GM12878 (cell line): ENCODE results near the gene ZNF365. TPM values are rescaled to one million over a fixed set of nuclear protein-coding genes. Genes with fewer than 3 reads are reported as not detected.

Experiments
- ATAC-seq: fragments of 200-7000 bp; cut with Tn5 transposase; 3 replicates; pipeline ENCODE4 v1.9.1; 2020; ENCODE audit warnings: mild to moderate bottlenecking, moderate library complexity
- BruUV-seq: library from RNA; stranded (reverse); fragments of 400-500 nt; replicated peaks from 2 replicates; lab custom pipeline; 2021; lab: Mats Ljungman, UMichigan
- CTCF ChIA-PET: fragments of 300-600 bp; sonication (Branson Sonifier 250); formaldehyde crosslinking; extraction: SDS; loops from one replicate; lab custom pipeline; 2021; ENCODE audit warnings: inconsistent platforms; lab: Yijun Ruan, JAX
- POLR2A ChIA-PET: fragments of 350-600 bp; formaldehyde crosslinking; extraction: SDS; loops from one replicate; lab custom pipeline; 2021; ENCODE audit warnings: inconsistent platforms; lab: Charles Lee
- RAD21 ChIA-PET: fragments of 300-600 bp; sonication (Branson Sonifier 250); formaldehyde crosslinking; loops from one replicate; lab custom pipeline; 2023; ENCODE audit warnings: antibody characterized with exemption; ENCODE audit not compliant: unreplicated experiment; lab: Charles Lee
- SMC1A ChIA-PET: fragments of 300-600 bp; sonication (Branson Sonifier 250); formaldehyde crosslinking; loops from one replicate; lab custom pipeline; 2023; ENCODE audit not compliant: unreplicated experiment, uncharacterized antibody; lab: Charles Lee
- DNase-seq: peaks from one replicate; pipeline ENCODE4 v3.0.0-alpha.2; 2011; ENCODE audit warnings: low read depth, low spot score
- FAIRE-seq: peaks from 3 replicates; lab custom pipeline; 2011; peaks lifted over from hg19 to GRCh38; lab: Jason Lieb, UNC
- H2AFZ ChIP-seq: 2 replicates; pipeline ENCODE4 v1.6.0; 2011; ENCODE audit warnings: low read depth, low read length, control low read depth; ENCODE audit not compliant: control insufficient read depth
- H3K27ac ChIP-seq: 2 replicates; pipeline ENCODE4 v1.5.1; 2011; ENCODE audit warnings: control low read depth; ENCODE audit not compliant: control insufficient read depth, insufficient read depth
- H3K27me3 ChIP-seq, 2 experiments: replicated peaks in 1 of 2; 2 replicates each; pipeline versions ENCODE4 v1.6.0 to v1.6.1; 2011; ENCODE audit warnings: low read length in 1 of 2; ENCODE audit not compliant: control insufficient read depth in 2 of 2, insufficient read depth in 2 of 2
- H3K36me3 ChIP-seq, 2 experiments: 2 replicates each; pipeline ENCODE4 v1.5.1; 2011; ENCODE audit warnings: low read length in 1 of 2; ENCODE audit not compliant: control insufficient read depth in 2 of 2, insufficient read depth in 2 of 2
- H3K4me1 ChIP-seq: 2 replicates; pipeline ENCODE4 v1.6.1; 2011; ENCODE audit warnings: mild to moderate bottlenecking, low read length, moderate library complexity, mixed read lengths; ENCODE audit not compliant: control insufficient read depth, insufficient read depth
- H3K4me2 ChIP-seq: 2 replicates; pipeline ENCODE4 v1.6.0; 2011; ENCODE audit warnings: control low read depth; ENCODE audit not compliant: control insufficient read depth, insufficient read depth
- H3K4me3 ChIP-seq: fragments of 200-600 bp; sonication (generic); 2 replicates; pipeline ENCODE4 v1.5.1; 2016
- H3K79me2 ChIP-seq: 2 replicates; pipeline ENCODE4 v1.6.0; 2011; ENCODE audit warnings: low read length; ENCODE audit not compliant: control insufficient read depth, insufficient read depth
- H3K9ac ChIP-seq: 2 replicates; pipeline ENCODE4 v1.8.0; 2011; ENCODE audit warnings: low read length, control low read depth, mixed read lengths; ENCODE audit not compliant: control insufficient read depth, insufficient read depth
- H3K9me3 ChIP-seq: replicated peaks from 3 replicates; pipeline ENCODE4 v1.5.1; 2011; ENCODE audit warnings: mild to moderate bottlenecking, low read length; ENCODE audit not compliant: control insufficient read depth, insufficient read depth
- H4K20me1 ChIP-seq: 2 replicates; pipeline ENCODE4 v1.6.0; 2011; ENCODE audit not compliant: control insufficient read depth, insufficient read depth
- CEBPB ChIP-seq, 2 experiments: fragments of 150-350 bp in 1 of 2; IDR thresholded peaks; 2 replicates each; pipeline ENCODE4 v1.6.1; 2012 to 2014; ENCODE audit warnings: low read depth in 2 of 2, low read length in 2 of 2, borderline replicate concordance in 1 of 2, inconsistent platforms in 1 of 2
- JUND ChIP-seq: IDR thresholded peaks from 2 replicates; pipeline ENCODE4 v1.6.1; 2012; ENCODE audit warnings: low read depth, mild to moderate bottlenecking, low read length, improper control_type of control experiment, moderate library complexity
- KLF5 ChIP-seq: fragments of 450-650 bp; IDR thresholded peaks from 2 replicates; pipeline ENCODE4 v1.6.1; 2014; ENCODE audit warnings: mild to moderate bottlenecking; ENCODE audit not compliant: partially characterized antibody
- RAD21 ChIP-seq: IDR thresholded peaks from 2 replicates; pipeline ENCODE4 v1.6.1; 2011; ENCODE audit warnings: mild to moderate bottlenecking, low read depth, low read length, moderate library complexity; ENCODE audit not compliant: insufficient read depth
- RFX5 ChIP-seq: IDR thresholded peaks from 2 replicates; pipeline ENCODE4 v1.6.1; 2011; ENCODE audit warnings: low read depth, low read length, improper control_type of control experiment
- SMC3 ChIP-seq: IDR thresholded peaks from 2 replicates; pipeline ENCODE4 v1.6.1; 2011; ENCODE audit warnings: low read length, improper control_type of control experiment, borderline replicate concordance
- SRF ChIP-seq, 2 experiments: IDR thresholded peaks; 2 replicates each; pipeline ENCODE4 v1.6.1; 2011; ENCODE audit warnings: low read depth in 2 of 2, low read length in 2 of 2, mild to moderate bottlenecking in 1 of 2, moderate library complexity in 1 of 2
- STAT1 ChIP-seq: fragments of 450-650 bp; conservative IDR thresholded peaks from 2 replicates; pipeline ENCODE4 v1.6.1; 2014; ENCODE audit warnings: antibody characterized with exemption, mild to moderate bottlenecking
- STAT3 ChIP-seq: IDR thresholded peaks from 2 replicates; pipeline ENCODE4 v1.6.1; 2011; ENCODE audit warnings: low read depth, low read length, improper control_type of control experiment
- TARDBP ChIP-seq: IDR thresholded peaks from 2 replicates; pipeline ENCODE4 v1.6.1; 2016; ENCODE audit warnings: borderline replicate concordance
- ZNF217 ChIP-seq: fragments of 450-650 bp; IDR thresholded peaks from 2 replicates; pipeline ENCODE4 v1.6.1; 2017; ENCODE audit warnings: antibody characterized with exemption, mild to moderate bottlenecking
- in situ Hi-C: fragments of 300-500 bp; cut with MboI; formaldehyde crosslinking; loops from 9 replicates; pipeline ENCODE4 v1.14.3; 2018; ENCODE audit warnings: mixed read lengths
- intact Hi-C: fragments of 100-400 bp; cut with micrococcal nuclease; formaldehyde crosslinking; loops from one replicate; pipeline ENCODE4 v1.14.2; 2022; ENCODE audit not compliant: unreplicated experiment
- polyA plus RNA-seq, 11 experiments: library from polyadenylated mRNA; depleted of rRNA in 4 of 11; unstranded in 6 of 11; stranded (reverse) in 5 of 11; fragments of >200 nt; fragmentation: Nextera tagmentation in 4 of 11; fragmentation: Illumina TruSeq in 1 of 11; extraction: Ambion mirVana in 4 of 11; extraction: Trizol in 1 of 11; gene quantifications; 1 replicate in 1 of 11; 2 replicates in 10 of 11; pipeline versions ENCODE4 v1.2.1 to v1.2.3, GENCODE V29; 2011 to 2016; ENCODE audit warnings: inconsistent platforms in 2 of 11, missing spikeins in 2 of 11, low read depth in 1 of 11
- total RNA-seq, 4 experiments: library from RNA; depleted of rRNA in 3 of 4; stranded (reverse); fragments of >200 nt in 3 of 4; fragmentation: Illumina TruSeq in 1 of 4; extraction: Trizol in 1 of 4; gene quantifications; 2 replicates each; pipeline versions ENCODE4 v1.2.1 to v1.2.3, GENCODE V29; 2013 to 2021
- TF ChIP-seq, protein P1 (sequence below): IDR thresholded peaks from 2 replicates; pipeline ENCODE4 v1.6.1; 2012; ENCODE audit warnings: low read depth, low read length, improper control_type of control experiment
- TF ChIP-seq, protein P2 (sequence below): IDR thresholded peaks from 2 replicates; pipeline ENCODE4 v1.6.1; 2012; ENCODE audit warnings: low read depth, low read length, improper control_type of control experiment
- TF ChIP-seq, protein P3 (sequence below): fragments of 450-650 bp; IDR thresholded peaks from 2 replicates; pipeline ENCODE4 v1.6.1; 2017; ENCODE audit warnings: mild to moderate bottlenecking, low read depth, inconsistent platforms; ENCODE audit not compliant: poor library complexity, severe bottlenecking
- TF ChIP-seq, protein P4 (sequence below): fragments of 450-650 bp; IDR thresholded peaks from 2 replicates; pipeline ENCODE4 v1.6.1; 2017; ENCODE audit warnings: mild to moderate bottlenecking, moderate library complexity
- TF ChIP-seq, protein P5 (sequence below): IDR thresholded peaks from 2 replicates; pipeline ENCODE4 v1.6.1; 2012; ENCODE audit warnings: low read length, inconsistent platforms

The ZNF365 gene
- total and polyA plus RNA-seq, 10 of the 15 experiments (the other 5 are each of a cell fraction or from before 2014, with no cell fraction given) = 0.08 TPM; not detected in 9

DNA sequence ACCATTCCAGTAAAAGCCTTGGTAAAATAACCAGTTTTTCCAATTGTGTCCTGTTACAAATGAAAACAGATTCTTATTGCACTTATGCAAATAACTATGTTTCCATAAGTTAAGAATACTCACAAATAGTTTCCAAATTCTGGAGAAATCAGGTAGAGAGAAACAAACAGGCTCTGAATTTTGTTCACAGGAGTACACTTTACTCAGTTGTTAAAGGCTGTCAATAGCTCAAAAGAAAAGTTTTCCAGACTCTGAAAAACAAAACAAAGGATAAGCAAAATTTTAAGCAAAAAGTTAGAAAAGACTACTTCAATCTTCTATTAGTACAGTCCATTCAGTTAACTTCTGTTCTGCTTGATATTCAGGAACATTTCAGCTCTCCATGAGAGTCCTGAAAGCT, 32.8 kb upstream of the ZNF365 start:
- Histone ChIP-seq H3K9ac (no peak overlapping the region), H3K27me3 (no peaks in the 10 kb centered on the region), H2AFZ (no peak overlapping the region), H3K36me3 (no peaks in the 10 kb centered on the region), H3K9me3 (no peaks in the 10 kb centered on the region; the same call in 2 of the 3 replicates), H3K79me2 (no peaks in the 10 kb centered on the region), H3K27ac (no peak overlapping the region), H3K4me1 (no peaks in the 10 kb centered on the region), H4K20me1 (no peaks in the 10 kb centered on the region), H3K4me2 (no peak overlapping the region), H3K4me3 (no peak overlapping the region)
- ChIA-PET RAD21 (no interaction called here), SMC1A (no interaction called here), POLR2A (no interaction called here), CTCF (interaction anchor here (0.6 kb wide), 1 partner anchor 57 kb away, joined by 3 read pairs; no protein-coding TSS in a partner anchor)
- in situ Hi-C loops (no loop called here), intact Hi-C loops (loop anchor here (5.0 kb wide), 1 partner anchor 39 kb away; no protein-coding TSS in a partner anchor)
- FAIRE-seq (no peak), DNase-seq (no peak), ATAC-seq (no peak)
- BruUV-seq = no TSS peak
- TF ChIP-seq KLF5 = no peak
- no peak for TF ChIP-seq CEBPB (IDR thresholded peaks at IDR 0.05; ENCODE audit: borderline replicate concordance in 1 of 2, low read depth in 2 of 2, low read length in 2 of 2)
- no peak for TF ChIP-seq RAD21
- no peak for TF ChIP-seq SRF (IDR thresholded peaks at IDR 0.05; ENCODE audit: low read depth in 2 of 2, low read length in 2 of 2)
- TF ChIP-seq ZNF217 = no peak
- TF ChIP-seq RFX5 = no peak
- TF ChIP-seq, protein P1, sequence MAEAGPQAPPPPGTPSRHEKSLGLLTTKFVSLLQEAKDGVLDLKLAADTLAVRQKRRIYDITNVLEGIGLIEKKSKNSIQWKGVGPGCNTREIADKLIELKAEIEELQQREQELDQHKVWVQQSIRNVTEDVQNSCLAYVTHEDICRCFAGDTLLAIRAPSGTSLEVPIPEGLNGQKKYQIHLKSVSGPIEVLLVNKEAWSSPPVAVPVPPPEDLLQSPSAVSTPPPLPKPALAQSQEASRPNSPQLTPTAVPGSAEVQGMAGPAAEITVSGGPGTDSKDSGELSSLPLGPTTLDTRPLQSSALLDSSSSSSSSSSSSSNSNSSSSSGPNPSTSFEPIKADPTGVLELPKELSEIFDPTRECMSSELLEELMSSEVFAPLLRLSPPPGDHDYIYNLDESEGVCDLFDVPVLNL = no peak
- no peak for TF ChIP-seq STAT1
- TF ChIP-seq STAT3 = no peak
- TF ChIP-seq TARDBP = no peak
- TF ChIP-seq, protein P2, sequence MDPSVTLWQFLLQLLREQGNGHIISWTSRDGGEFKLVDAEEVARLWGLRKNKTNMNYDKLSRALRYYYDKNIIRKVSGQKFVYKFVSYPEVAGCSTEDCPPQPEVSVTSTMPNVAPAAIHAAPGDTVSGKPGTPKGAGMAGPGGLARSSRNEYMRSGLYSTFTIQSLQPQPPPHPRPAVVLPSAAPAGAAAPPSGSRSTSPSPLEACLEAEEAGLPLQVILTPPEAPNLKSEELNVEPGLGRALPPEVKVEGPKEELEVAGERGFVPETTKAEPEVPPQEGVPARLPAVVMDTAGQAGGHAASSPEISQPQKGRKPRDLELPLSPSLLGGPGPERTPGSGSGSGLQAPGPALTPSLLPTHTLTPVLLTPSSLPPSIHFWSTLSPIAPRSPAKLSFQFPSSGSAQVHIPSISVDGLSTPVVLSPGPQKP = no peak
- TF ChIP-seq JUND = no peak
- TF ChIP-seq, protein P3, sequence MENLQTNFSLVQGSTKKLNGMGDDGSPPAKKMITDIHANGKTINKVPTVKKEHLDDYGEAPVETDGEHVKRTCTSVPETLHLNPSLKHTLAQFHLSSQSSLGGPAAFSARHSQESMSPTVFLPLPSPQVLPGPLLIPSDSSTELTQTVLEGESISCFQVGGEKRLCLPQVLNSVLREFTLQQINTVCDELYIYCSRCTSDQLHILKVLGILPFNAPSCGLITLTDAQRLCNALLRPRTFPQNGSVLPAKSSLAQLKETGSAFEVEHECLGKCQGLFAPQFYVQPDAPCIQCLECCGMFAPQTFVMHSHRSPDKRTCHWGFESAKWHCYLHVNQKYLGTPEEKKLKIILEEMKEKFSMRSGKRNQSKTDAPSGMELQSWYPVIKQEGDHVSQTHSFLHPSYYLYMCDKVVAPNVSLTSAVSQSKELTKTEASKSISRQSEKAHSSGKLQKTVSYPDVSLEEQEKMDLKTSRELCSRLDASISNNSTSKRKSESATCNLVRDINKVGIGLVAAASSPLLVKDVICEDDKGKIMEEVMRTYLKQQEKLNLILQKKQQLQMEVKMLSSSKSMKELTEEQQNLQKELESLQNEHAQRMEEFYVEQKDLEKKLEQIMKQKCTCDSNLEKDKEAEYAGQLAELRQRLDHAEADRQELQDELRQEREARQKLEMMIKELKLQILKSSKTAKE = no peak
- TF ChIP-seq, protein P4, sequence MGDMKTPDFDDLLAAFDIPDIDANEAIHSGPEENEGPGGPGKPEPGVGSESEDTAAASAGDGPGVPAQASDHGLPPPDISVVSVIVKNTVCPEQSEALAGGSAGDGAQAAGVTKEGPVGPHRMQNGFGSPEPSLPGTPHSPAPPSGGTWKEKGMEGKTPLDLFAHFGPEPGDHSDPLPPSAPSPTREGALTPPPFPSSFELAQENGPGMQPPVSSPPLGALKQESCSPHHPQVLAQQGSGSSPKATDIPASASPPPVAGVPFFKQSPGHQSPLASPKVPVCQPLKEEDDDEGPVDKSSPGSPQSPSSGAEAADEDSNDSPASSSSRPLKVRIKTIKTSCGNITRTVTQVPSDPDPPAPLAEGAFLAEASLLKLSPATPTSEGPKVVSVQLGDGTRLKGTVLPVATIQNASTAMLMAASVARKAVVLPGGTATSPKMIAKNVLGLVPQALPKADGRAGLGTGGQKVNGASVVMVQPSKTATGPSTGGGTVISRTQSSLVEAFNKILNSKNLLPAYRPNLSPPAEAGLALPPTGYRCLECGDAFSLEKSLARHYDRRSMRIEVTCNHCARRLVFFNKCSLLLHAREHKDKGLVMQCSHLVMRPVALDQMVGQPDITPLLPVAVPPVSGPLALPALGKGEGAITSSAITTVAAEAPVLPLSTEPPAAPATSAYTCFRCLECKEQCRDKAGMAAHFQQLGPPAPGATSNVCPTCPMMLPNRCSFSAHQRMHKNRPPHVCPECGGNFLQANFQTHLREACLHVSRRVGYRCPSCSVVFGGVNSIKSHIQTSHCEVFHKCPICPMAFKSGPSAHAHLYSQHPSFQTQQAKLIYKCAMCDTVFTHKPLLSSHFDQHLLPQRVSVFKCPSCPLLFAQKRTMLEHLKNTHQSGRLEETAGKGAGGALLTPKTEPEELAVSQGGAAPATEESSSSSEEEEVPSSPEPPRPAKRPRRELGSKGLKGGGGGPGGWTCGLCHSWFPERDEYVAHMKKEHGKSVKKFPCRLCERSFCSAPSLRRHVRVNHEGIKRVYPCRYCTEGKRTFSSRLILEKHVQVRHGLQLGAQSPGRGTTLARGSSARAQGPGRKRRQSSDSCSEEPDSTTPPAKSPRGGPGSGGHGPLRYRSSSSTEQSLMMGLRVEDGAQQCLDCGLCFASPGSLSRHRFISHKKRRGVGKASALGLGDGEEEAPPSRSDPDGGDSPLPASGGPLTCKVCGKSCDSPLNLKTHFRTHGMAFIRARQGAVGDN = no peak
- TF ChIP-seq, protein P5, sequence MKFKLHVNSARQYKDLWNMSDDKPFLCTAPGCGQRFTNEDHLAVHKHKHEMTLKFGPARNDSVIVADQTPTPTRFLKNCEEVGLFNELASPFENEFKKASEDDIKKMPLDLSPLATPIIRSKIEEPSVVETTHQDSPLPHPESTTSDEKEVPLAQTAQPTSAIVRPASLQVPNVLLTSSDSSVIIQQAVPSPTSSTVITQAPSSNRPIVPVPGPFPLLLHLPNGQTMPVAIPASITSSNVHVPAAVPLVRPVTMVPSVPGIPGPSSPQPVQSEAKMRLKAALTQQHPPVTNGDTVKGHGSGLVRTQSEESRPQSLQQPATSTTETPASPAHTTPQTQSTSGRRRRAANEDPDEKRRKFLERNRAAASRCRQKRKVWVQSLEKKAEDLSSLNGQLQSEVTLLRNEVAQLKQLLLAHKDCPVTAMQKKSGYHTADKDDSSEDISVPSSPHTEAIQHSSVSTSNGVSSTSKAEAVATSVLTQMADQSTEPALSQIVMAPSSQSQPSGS = no peak
- TF ChIP-seq SMC3 = no peak
